Neural cell (in vitro differentiated cells): ENCODE measurements around the gene DLG5. TPM values are rescaled to one million over a fixed set of nuclear protein-coding genes. Genes with fewer than 3 reads are reported as not detected.
"Not testable (repeated sequence)": the region's sequence is repeated elsewhere in the genome, so short reads cannot be mapped to it uniquely, and the experiment has no call there.

Experiments
- H2AFZ ChIP-seq: fragments of 200-600, 300-800 bp; sonication (generic), shearing (Covaris generic); 2 replicates; pipeline ENCODE4 v1.6.0; 2014; ENCODE audit warnings: low read depth, mild to moderate bottlenecking, antibody characterized with exemption, low read length, moderate library complexity
- H3F3A ChIP-seq: fragments of 200-600 bp; shearing (Covaris generic); 2 replicates; pipeline ENCODE4 v1.6.1; 2016; ENCODE audit warnings: mild to moderate bottlenecking, moderate library complexity, mixed read lengths, antibody characterized with exemption, low read length; ENCODE audit not compliant: insufficient read depth, poor library complexity, severe bottlenecking
- H3K27ac ChIP-seq: fragments of 200-600, 300-800 bp; sonication (generic), shearing (Covaris generic); 2 replicates; pipeline ENCODE4 v1.5.1; 2014; ENCODE audit warnings: mild to moderate bottlenecking, low read length, moderate library complexity
- H3K27me3 ChIP-seq: fragments of 300-800, 200-600 bp; sonication (generic), shearing (Covaris generic); 2 replicates; pipeline ENCODE4 v1.6.0; 2014; ENCODE audit warnings: mild to moderate bottlenecking, low read depth, low read length, moderate library complexity; ENCODE audit not compliant: insufficient read depth
- H3K36me3 ChIP-seq: fragments of 300-800, 200-600 bp; sonication (generic), shearing (Covaris generic); 2 replicates; pipeline ENCODE4 v1.5.1; 2014; ENCODE audit warnings: mild to moderate bottlenecking, antibody characterized with exemption, low read length, moderate library complexity; ENCODE audit not compliant: insufficient read depth
- H3K4me2 ChIP-seq: fragments of 300-800, 200-600 bp; sonication (generic), shearing (Covaris generic); 2 replicates; pipeline ENCODE4 v1.6.0; 2014; ENCODE audit warnings: mild to moderate bottlenecking, low read length
- H3K4me3 ChIP-seq: fragments of 300-800, 200-600 bp; sonication (generic), shearing (Covaris generic); 2 replicates; pipeline ENCODE4 v1.5.1; 2014; ENCODE audit warnings: mild to moderate bottlenecking, low read length, moderate library complexity
- H3K79me2 ChIP-seq: fragments of 200-600 bp; shearing (Covaris generic); replicated peaks from 2 replicates; pipeline ENCODE4 v1.6.0; 2014; ENCODE audit warnings: mild to moderate bottlenecking, low read length, moderate library complexity; ENCODE audit not compliant: insufficient read depth
- H3K9ac ChIP-seq: fragments of 300-800, 200-600 bp; sonication (generic), shearing (Covaris generic); 2 replicates; pipeline ENCODE4 v1.6.1; 2016; ENCODE audit warnings: mild to moderate bottlenecking, low read length, mixed read lengths
- H3K9me2 ChIP-seq: fragments of 200-600 bp; shearing (Covaris generic); 2 replicates; pipeline ENCODE4 v1.6.1; 2016; ENCODE audit warnings: mild to moderate bottlenecking, low read length, mixed read lengths; ENCODE audit not compliant: insufficient read depth
- H3K9me3 ChIP-seq: fragments of 200-600, 300-800 bp; sonication (generic), shearing (Covaris generic); 2 replicates; pipeline ENCODE4 v1.6.1; 2016; ENCODE audit warnings: mild to moderate bottlenecking, mixed run types, low read length, moderate library complexity, mixed read lengths
- H4K20me1 ChIP-seq: fragments of 200-600 bp; shearing (Covaris generic); 2 replicates; pipeline ENCODE4 v1.6.1; 2016; ENCODE audit warnings: mild to moderate bottlenecking, mixed run types; ENCODE audit not compliant: insufficient read depth
- CTCF ChIP-seq: fragments of 450-650 bp; IDR thresholded peaks from 2 replicates; pipeline ENCODE4 v1.5.1; 2014; ENCODE audit warnings: antibody characterized with exemption, mild to moderate bottlenecking, moderate library complexity; ENCODE audit not compliant: poor library complexity, severe bottlenecking
- EP300 ChIP-seq: fragments of 450-650 bp; conservative IDR thresholded peaks from 2 replicates; pipeline ENCODE4 v1.6.1; 2014; ENCODE audit warnings: antibody characterized with exemption, mild to moderate bottlenecking, moderate library complexity; ENCODE audit not compliant: poor library complexity, severe bottlenecking
- EZH2 ChIP-seq: fragments of 200-600, 300-800 bp; shearing (Covaris generic), sonication (generic); IDR thresholded peaks from 2 replicates; pipeline ENCODE4 v1.6.1; 2014; ENCODE audit warnings: antibody characterized with exemption, low read length, borderline replicate concordance, mild to moderate bottlenecking; ENCODE audit not compliant: insufficient read depth, poor library complexity, severe bottlenecking
- MXI1 ChIP-seq: fragments of 450-650 bp; conservative IDR thresholded peaks from 2 replicates; pipeline ENCODE4 v1.6.1; 2014; ENCODE audit warnings: antibody characterized with exemption, mild to moderate bottlenecking; ENCODE audit not compliant: poor library complexity, severe bottlenecking
- POLR2AphosphoS5 ChIP-seq: IDR thresholded peaks from 2 replicates; pipeline ENCODE4 v1.6.1; 2012
- RAD21 ChIP-seq: fragments of 450-650 bp; conservative IDR thresholded peaks from 2 replicates; pipeline ENCODE4 v1.6.1; 2014; ENCODE audit warnings: antibody characterized with exemption, mild to moderate bottlenecking, moderate library complexity
- REST ChIP-seq: IDR thresholded peaks from 2 replicates; pipeline ENCODE4 v1.6.1; 2012; ENCODE audit warnings: borderline replicate concordance
- SMC3 ChIP-seq: fragments of 450-650 bp; conservative IDR thresholded peaks from 2 replicates; pipeline ENCODE4 v1.6.1; 2014; ENCODE audit warnings: antibody characterized with exemption, mild to moderate bottlenecking, moderate library complexity; ENCODE audit not compliant: poor library complexity
- TAF1 ChIP-seq: IDR thresholded peaks from 2 replicates; pipeline ENCODE4 v1.6.1; 2012; ENCODE audit warnings: low read depth
- polyA plus RNA-seq: library from polyadenylated mRNA; depleted of rRNA; stranded (reverse); fragments of >200 nt; gene quantifications from 2 replicates; pipeline ENCODE4 v1.2.3, GENCODE V29; 2014

The DLG5 gene
- polyA plus RNA-seq, 1 donor from 2014 or later = 72.9 TPM

- H3K4me3 ChIP-seq, H3K79me2 ChIP-seq, H3K9me2 ChIP-seq, H2AFZ ChIP-seq, H4K20me1 ChIP-seq, H3K9ac ChIP-seq, H3K36me3 ChIP-seq, H3K9me3 ChIP-seq, H3F3A ChIP-seq, H3K27ac ChIP-seq, H3K27me3 ChIP-seq, H3K4me2 ChIP-seq: not testable (repeated sequence)
Measured at GRCh38 chr10:77772852-77773600, 153.5 kb downstream of the DLG5 start.

GRCh38 chr10:77771851-77772250 is 154.7 kb downstream of the DLG5 start:
- Histone ChIP-seq H3K27me3 (no peaks in the 10 kb centered on the region), H3K79me2 (no peaks in the 10 kb centered on the region), H3K9ac (no peak overlapping the region), H4K20me1 (no peaks in the 10 kb centered on the region), H3K9me2 (no peaks in the 10 kb centered on the region), H3K36me3 (no peaks in the 10 kb centered on the region), H3K27ac (no peak overlapping the region), H2AFZ (no peak overlapping the region), H3F3A (no peaks in the 10 kb centered on the region), H3K4me3 (no peak overlapping the region), H3K4me2 (no peak overlapping the region), H3K9me3 (no peaks in the 10 kb centered on the region)
- TF ChIP-seq TAF1 (no peak), RAD21 (no peak), EP300 (no peak), SMC3 (no peak), REST (no peak), EZH2 (no peak), MXI1 (no peak), CTCF (no peak)

- no peaks in the 10 kb centered on the region for H3K9me3 ChIP-seq
- no peaks in the 10 kb centered on the region for H3F3A ChIP-seq
- no peaks in the 10 kb centered on the region for H3K27me3 ChIP-seq
- no peaks in the 10 kb centered on the region for H3K79me2 ChIP-seq
- no peaks in the 10 kb centered on the region for H3K36me3 ChIP-seq
- no peaks in the 10 kb centered on the region for H4K20me1 ChIP-seq
- H3K9ac ChIP-seq = no peak overlapping the region
- H3K27ac ChIP-seq = no peak overlapping the region
- no peak for TF ChIP-seq RAD21
- no peak for TF ChIP-seq EZH2
- no peak for TF ChIP-seq POLR2AphosphoS5
- TF ChIP-seq EP300 = no peak
- TF ChIP-seq TAF1 = no peak
- no peak for TF ChIP-seq SMC3
- no peaks in the 10 kb centered on the region for H3K9me2 ChIP-seq
- no peak overlapping the region for H3K4me3 ChIP-seq
- no peak overlapping the region for H2AFZ ChIP-seq
- H3K4me2 ChIP-seq = no peak overlapping the region
Measured at GRCh38 chr10:77771450-77771849, 155.1 kb downstream of the DLG5 start.
